HG03558 (cell line): ENCODE measurements around the gene PRSS33.

ENCODE experiments used
- ATAC-seq: cut with Tn5 transposase; IDR thresholded peaks from one replicate; pipeline ENCODE4 v1.9.1; 2021; ENCODE audit warnings: moderate number of reproducible peaks; ENCODE audit not compliant: unreplicated experiment; ENCODE audit errors: extremely low read depth

The PRSS33 gene

GRCh38 chr16:2767140-2767731, 20.1 kb downstream of the PRSS33 start:
- no peak for ATAC-seq

- no peak for ATAC-seq
Measured at GRCh38 chr16:2766430-2767139, 20.8 kb downstream of the PRSS33 start.

DNA sequence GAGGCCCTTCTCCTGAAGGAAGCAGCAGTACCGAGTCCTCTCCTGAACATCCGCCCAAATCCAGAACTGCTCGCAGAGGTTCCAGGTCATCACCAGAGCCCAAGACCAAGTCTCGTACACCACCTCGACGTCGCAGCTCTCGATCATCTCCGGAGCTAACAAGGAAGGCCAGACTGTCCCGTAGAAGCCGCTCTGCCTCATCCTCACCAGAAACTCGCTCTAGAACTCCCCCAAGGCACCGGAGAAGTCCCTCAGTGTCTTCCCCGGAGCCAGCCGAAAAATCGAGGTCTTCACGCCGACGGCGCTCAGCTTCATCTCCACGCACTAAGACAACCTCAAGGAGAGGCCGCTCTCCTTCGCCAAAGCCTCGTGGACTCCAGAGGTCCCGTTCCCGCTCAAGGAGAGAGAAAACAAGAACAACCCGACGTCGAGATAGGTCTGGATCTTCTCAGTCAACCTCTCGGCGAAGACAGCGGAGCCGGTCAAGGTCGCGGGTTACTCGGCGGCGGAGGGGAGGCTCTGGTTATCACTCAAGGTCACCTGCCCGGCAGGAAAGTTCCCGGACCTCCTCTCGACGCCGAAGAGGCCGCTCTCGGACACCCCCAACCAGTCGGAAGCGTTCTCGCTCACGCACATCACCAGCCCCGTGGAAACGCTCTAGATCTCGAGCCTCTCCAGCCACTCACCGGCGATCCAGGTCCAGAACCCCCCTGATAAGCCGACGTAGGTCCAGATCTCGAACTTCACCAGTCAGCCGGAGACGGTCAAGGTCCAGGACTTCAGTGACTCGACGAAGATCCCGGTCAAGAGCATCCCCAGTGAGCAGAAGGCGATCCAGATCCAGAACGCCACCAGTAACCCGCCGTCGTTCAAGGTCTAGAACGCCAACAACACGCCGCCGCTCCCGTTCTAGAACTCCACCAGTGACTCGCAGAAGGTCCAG, 21.6 kb downstream of the PRSS33 start:
- ATAC-seq: no peak

GRCh38 chr16:2764718-2765117, 22.6 kb downstream of the PRSS33 start:
- ATAC-seq: no peak

GRCh38 chr16:2763173-2763572, 24.2 kb downstream of the PRSS33 start:
- ATAC-seq: no peak

- ATAC-seq: no peak
Measured at GRCh38 chr16:2762711-2763110, 24.6 kb downstream of the PRSS33 start.

GRCh38 chr16:2761886-2762583, 25.3 kb downstream of the PRSS33 start:
- no peak for ATAC-seq

DNA sequence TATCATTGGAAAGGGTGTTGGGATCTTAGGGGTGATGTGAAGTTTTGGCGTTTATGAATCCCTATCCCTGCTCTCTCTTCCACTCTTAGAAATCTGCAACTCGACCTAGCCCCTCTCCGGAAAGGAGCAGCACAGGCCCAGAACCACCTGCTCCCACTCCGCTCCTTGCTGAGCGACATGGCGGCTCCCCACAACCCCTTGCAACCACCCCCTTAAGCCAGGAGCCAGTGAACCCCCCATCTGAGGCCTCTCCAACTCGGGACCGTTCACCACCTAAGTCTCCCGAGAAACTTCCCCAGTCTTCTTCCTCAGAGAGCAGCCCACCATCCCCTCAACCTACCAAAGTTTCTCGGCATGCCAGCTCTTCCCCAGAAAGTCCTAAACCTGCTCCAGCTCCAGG, 25.9 kb downstream of the PRSS33 start:
- no peak for ATAC-seq

GRCh38 chr16:2757344-2757743, 30.0 kb downstream of the PRSS33 start:
- ATAC-seq: no peak

DNA sequence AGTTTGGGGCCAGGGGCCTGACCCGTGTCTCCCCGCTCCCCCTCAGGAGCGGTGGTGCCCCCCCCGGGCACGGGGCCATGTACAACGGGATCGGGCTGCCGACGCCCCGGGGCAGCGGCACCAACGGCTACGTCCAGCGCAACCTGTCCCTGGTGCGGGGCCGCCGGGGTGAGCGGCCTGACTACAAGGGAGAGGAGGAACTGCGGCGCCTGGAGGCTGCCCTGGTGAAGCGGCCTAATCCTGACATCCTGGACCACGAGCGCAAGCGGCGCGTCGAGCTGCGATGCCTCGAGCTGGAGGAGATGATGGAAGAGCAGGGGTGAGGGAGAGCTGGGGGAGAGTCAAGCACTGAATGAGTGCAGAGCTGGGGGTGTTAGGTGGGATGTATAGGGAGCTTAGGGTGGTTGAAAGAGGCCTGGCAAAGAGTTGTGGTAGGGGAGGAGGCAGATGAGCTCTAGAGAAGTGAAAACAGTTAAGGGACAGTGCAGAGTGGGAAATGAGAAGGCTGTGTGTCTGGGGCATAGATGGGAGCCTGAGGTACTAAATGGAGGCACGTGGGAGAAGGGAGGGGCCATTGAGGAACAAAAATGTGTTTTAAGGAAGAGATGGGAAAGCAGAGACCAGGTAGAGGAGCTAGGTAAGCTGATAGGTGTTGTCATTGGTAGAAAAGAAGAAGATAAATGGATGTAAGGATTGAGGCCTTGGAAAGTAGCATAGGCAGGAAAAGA, 30.9 kb downstream of the PRSS33 start:
- ATAC-seq: no peak

DNA sequence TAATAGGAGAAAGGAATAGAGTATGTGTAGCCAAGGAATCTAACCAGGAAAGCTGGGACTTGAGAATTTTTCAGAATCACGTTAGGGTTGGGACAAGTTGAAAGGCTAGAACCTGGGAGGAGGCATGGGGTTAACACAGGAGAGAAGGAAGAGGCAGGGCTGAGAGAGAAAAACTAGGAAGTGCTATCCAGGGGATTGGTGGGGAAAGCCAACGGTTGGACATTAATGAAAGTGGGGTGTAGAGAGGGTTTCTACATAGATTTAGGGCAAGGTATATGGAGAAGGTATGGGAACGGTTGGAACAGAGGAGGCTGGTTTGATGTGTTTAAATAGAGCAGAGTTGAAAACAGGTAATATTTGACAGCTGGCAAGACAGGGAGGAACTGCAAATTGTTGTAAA, 32.2 kb downstream of the PRSS33 start:
- ATAC-seq: no peak

- no peak for ATAC-seq
Measured at GRCh38 chr16:2753733-2754020, 33.7 kb downstream of the PRSS33 start.

- no peak for ATAC-seq
Measured at GRCh38 chr16:2752850-2753732, 34.3 kb downstream of the PRSS33 start.

GRCh38 chr16:2752035-2752849, 35.1 kb downstream of the PRSS33 start, which contains the start of gene SRRM2:
SRRM2 (plus strand) TSS chr16:2752638; CDS start chr16:2756365, 3,727 bp downstream.
- peak; percentile 69 for ATAC-seq

GRCh38 chr16:2751577-2752034, 35.8 kb downstream of the PRSS33 start:
- ATAC-seq: no peak

- ATAC-seq: no peak
Measured at GRCh38 chr16:2749936-2750335, 37.4 kb downstream of the PRSS33 start.

- ATAC-seq: no peak
Measured at GRCh38 chr16:2749476-2749875, 37.9 kb downstream of the PRSS33 start.
